Measurements from ENCODE around the gene CD27. TPM values are rescaled to one million over a fixed set of nuclear protein-coding genes. Genes with fewer than 3 reads are reported as not detected.

CD27 gene
- polyA plus RNA-seq (2013, experiment 1 of 4): not detected
- polyA plus RNA-seq (2013, experiment 2 of 4): 0.32 TPM
- not detected for polyA plus RNA-seq (2013, experiment 3 of 4)
- not detected for polyA plus RNA-seq (2013, experiment 4 of 4)

GRCh38 chr12:6444704-6445688 lies at the start of gene CD27:
TSS of gene CD27 (plus strand) at chr12:6444955. CDS start at chr12:6445096, 141 bp downstream.
- no peaks in the 10 kb centered on the region for H3K27me3 ChIP-seq (ENCODE audit: control insufficient read depth, insufficient read depth, low read length, poor library complexity, severe bottlenecking)
- H3K27ac ChIP-seq (ENCODE audit: insufficient read depth, low read depth, low read length, poor library complexity, severe bottlenecking): no peak within 1 kb of the TSS
- H3K4me3 ChIP-seq (ENCODE audit: insufficient read depth, low read depth, low read length): no peak within 1 kb of the TSS
- no peaks in the 10 kb centered on the region for H3K36me3 ChIP-seq (ENCODE audit: control insufficient read depth, insufficient read depth, low read length)
- peaks cover 7% of the 10 kb centered on the region for H3K4me1 ChIP-seq (ENCODE audit: control insufficient read depth, insufficient read depth, low read length)
- WGBS, 2 experiments: 91% methylated on average over 16 of the region's 16 CpGs
- H3K9me3 ChIP-seq (ENCODE audit: control insufficient read depth, low read length): no peaks in the 10 kb centered on the region

- no peak overlapping the region for H3K27ac ChIP-seq (ENCODE audit: insufficient read depth, low read depth, low read length, poor library complexity, severe bottlenecking)
- no peaks in the 10 kb centered on the region for H3K9me3 ChIP-seq (ENCODE audit: control insufficient read depth, low read length)
- WGBS, 2 experiments: 62 to 63% methylated on average over 2 of the region's 2 CpGs
- no peaks in the 10 kb centered on the region for H3K27me3 ChIP-seq (ENCODE audit: control insufficient read depth, insufficient read depth, low read length, poor library complexity, severe bottlenecking)
- H3K4me3 ChIP-seq (ENCODE audit: insufficient read depth, low read depth, low read length): no peak overlapping the region
- no peaks in the 10 kb centered on the region for H3K4me1 ChIP-seq (ENCODE audit: control insufficient read depth, insufficient read depth, low read length)
- no peaks in the 10 kb centered on the region for H3K36me3 ChIP-seq (ENCODE audit: control insufficient read depth, insufficient read depth, low read length)
Observed at GRCh38 chr12:6396031-6396430, 48.7 kb upstream of the CD27 start.

- H3K27ac ChIP-seq (ENCODE audit: insufficient read depth, low read depth, low read length, poor library complexity, severe bottlenecking): no peak overlapping the region
Observed at GRCh38 chr12:6399884-6400644, 44.7 kb upstream of the CD27 start.

GRCh38 chr12:6404390-6404789 lies 40.4 kb upstream of the CD27 start:
- Histone ChIP-seq H3K27me3 (ENCODE audit: control insufficient read depth, insufficient read depth, low read length, poor library complexity, severe bottlenecking) (no peaks in the 10 kb centered on the region), H3K4me1 (ENCODE audit: control insufficient read depth, insufficient read depth, low read length) (no peaks in the 10 kb centered on the region), H3K9me3 (ENCODE audit: control insufficient read depth, low read length) (no peaks in the 10 kb centered on the region), H3K27ac (ENCODE audit: insufficient read depth, low read depth, low read length, poor library complexity, severe bottlenecking) (no peak overlapping the region), H3K36me3 (ENCODE audit: control insufficient read depth, insufficient read depth, low read length) (no peaks in the 10 kb centered on the region), H3K4me3 (ENCODE audit: insufficient read depth, low read depth, low read length) (no peak overlapping the region)
- WGBS, 2 experiments: 90 to 94% methylated on average over 5 of the region's 5 CpGs

More at GRCh38 chr12:6399884-6400644, 44.7 kb upstream of the CD27 start:
- 92 to 94% methylated on average over 5 to 6 of the region's 7 CpGs for WGBS, 2 experiments
- no peak overlapping the region for H3K4me3 ChIP-seq (ENCODE audit: insufficient read depth, low read depth, low read length)
- H3K9me3 ChIP-seq (ENCODE audit: control insufficient read depth, low read length): no peaks in the 10 kb centered on the region
- H3K27me3 ChIP-seq (ENCODE audit: control insufficient read depth, insufficient read depth, low read length, poor library complexity, severe bottlenecking): no peaks in the 10 kb centered on the region
- H3K36me3 ChIP-seq (ENCODE audit: control insufficient read depth, insufficient read depth, low read length): no peaks in the 10 kb centered on the region
- H3K4me1 ChIP-seq (ENCODE audit: control insufficient read depth, insufficient read depth, low read length): no peaks in the 10 kb centered on the region

GRCh38 chr12:6405963-6406362 lies 38.8 kb upstream of the CD27 start:
- H3K27ac ChIP-seq (ENCODE audit: insufficient read depth, low read depth, low read length, poor library complexity, severe bottlenecking): no peak overlapping the region
- H3K9me3 ChIP-seq (ENCODE audit: control insufficient read depth, low read length): no peaks in the 10 kb centered on the region
- no peak overlapping the region for H3K4me3 ChIP-seq (ENCODE audit: insufficient read depth, low read depth, low read length)
- H3K4me1 ChIP-seq (ENCODE audit: control insufficient read depth, insufficient read depth, low read length): no peaks in the 10 kb centered on the region
- H3K36me3 ChIP-seq (ENCODE audit: control insufficient read depth, insufficient read depth, low read length): no peaks in the 10 kb centered on the region
- 86 to 91% methylated on average over 6 of the region's 6 CpGs for WGBS, 2 experiments
- H3K27me3 ChIP-seq (ENCODE audit: control insufficient read depth, insufficient read depth, low read length, poor library complexity, severe bottlenecking): no peaks in the 10 kb centered on the region

- no peaks in the 10 kb centered on the region for H3K27me3 ChIP-seq (ENCODE audit: control insufficient read depth, insufficient read depth, low read length, poor library complexity, severe bottlenecking)
- 94% methylated on average over 9 to 10 of the region's 10 CpGs for WGBS, 2 experiments
- H3K4me3 ChIP-seq (ENCODE audit: insufficient read depth, low read depth, low read length): no peak overlapping the region
- no peaks in the 10 kb centered on the region for H3K4me1 ChIP-seq (ENCODE audit: control insufficient read depth, insufficient read depth, low read length)
- no peak overlapping the region for H3K27ac ChIP-seq (ENCODE audit: insufficient read depth, low read depth, low read length, poor library complexity, severe bottlenecking)
- H3K9me3 ChIP-seq (ENCODE audit: control insufficient read depth, low read length): no peaks in the 10 kb centered on the region
- no peaks in the 10 kb centered on the region for H3K36me3 ChIP-seq (ENCODE audit: control insufficient read depth, insufficient read depth, low read length)
Observed at GRCh38 chr12:6407236-6407954, 37.4 kb upstream of the CD27 start.

GRCh38 chr12:6416596-6416995 lies 28.2 kb upstream of the CD27 start:
- Histone ChIP-seq H3K4me3 (ENCODE audit: insufficient read depth, low read depth, low read length) (no peak overlapping the region), H3K4me1 (ENCODE audit: control insufficient read depth, insufficient read depth, low read length) (no peaks in the 10 kb centered on the region), H3K9me3 (ENCODE audit: control insufficient read depth, low read length) (no peaks in the 10 kb centered on the region), H3K27me3 (ENCODE audit: control insufficient read depth, insufficient read depth, low read length, poor library complexity, severe bottlenecking) (no peaks in the 10 kb centered on the region), H3K36me3 (ENCODE audit: control insufficient read depth, insufficient read depth, low read length) (no peaks in the 10 kb centered on the region), H3K27ac (ENCODE audit: insufficient read depth, low read depth, low read length, poor library complexity, severe bottlenecking) (no peak overlapping the region)
- 92 to 94% methylated on average over 3 of the region's 3 CpGs for WGBS, 2 experiments

GRCh38 chr12:6418796-6419195 lies 26.0 kb upstream of the CD27 start:
- no peaks in the 10 kb centered on the region for H3K27me3 ChIP-seq (ENCODE audit: control insufficient read depth, insufficient read depth, low read length, poor library complexity, severe bottlenecking)
- no peak overlapping the region for H3K27ac ChIP-seq (ENCODE audit: insufficient read depth, low read depth, low read length, poor library complexity, severe bottlenecking)
- 75 to 79% methylated on average over 6 of the region's 6 CpGs for WGBS, 2 experiments
- H3K4me3 ChIP-seq (ENCODE audit: insufficient read depth, low read depth, low read length): no peak overlapping the region
- no peaks in the 10 kb centered on the region for H3K4me1 ChIP-seq (ENCODE audit: control insufficient read depth, insufficient read depth, low read length)
- no peaks in the 10 kb centered on the region for H3K36me3 ChIP-seq (ENCODE audit: control insufficient read depth, insufficient read depth, low read length)
- no peaks in the 10 kb centered on the region for H3K9me3 ChIP-seq (ENCODE audit: control insufficient read depth, low read length)

GRCh38 chr12:6420364-6420763 lies 24.4 kb upstream of the CD27 start:
- WGBS, 2 experiments: 88 to 100% methylated on average over 4 of the region's 4 CpGs
- Histone ChIP-seq H3K4me1 (ENCODE audit: control insufficient read depth, insufficient read depth, low read length) (no peaks in the 10 kb centered on the region), H3K27me3 (ENCODE audit: control insufficient read depth, insufficient read depth, low read length, poor library complexity, severe bottlenecking) (no peaks in the 10 kb centered on the region), H3K4me3 (ENCODE audit: insufficient read depth, low read depth, low read length) (no peak overlapping the region), H3K36me3 (ENCODE audit: control insufficient read depth, insufficient read depth, low read length) (no peaks in the 10 kb centered on the region), H3K9me3 (ENCODE audit: control insufficient read depth, low read length) (no peaks in the 10 kb centered on the region), H3K27ac (ENCODE audit: insufficient read depth, low read depth, low read length, poor library complexity, severe bottlenecking) (no peak overlapping the region)

All from ectodermal cell (in vitro differentiated cells).